HepG2 (cell line): ENCODE data around the gene NPHP4. TPM values are rescaled to one million over a fixed set of nuclear protein-coding genes. Genes with fewer than 3 reads are reported as not detected.

ENCODE experiments used
- ADNP ChIP-seq: sonication (generic); formaldehyde crosslinking; IDR thresholded peaks from 2 replicates; pipeline ENCODE4 v1.4.0; 2020; ENCODE audit warnings: missing genetic modification reagents
- ATM ChIP-seq: fragments of 450-650 bp; IDR thresholded peaks from 2 replicates; pipeline ENCODE4 v1.7.1; 2017; ENCODE audit warnings: mild to moderate bottlenecking, borderline replicate concordance
- LCORL ChIP-seq, 2 experiments: fragments of 450-650 bp in 1 of 2; sonication (generic) in 1 of 2; formaldehyde crosslinking in 1 of 2; IDR thresholded peaks; 2 replicates each; pipeline versions ENCODE4 v1.5.0 to v1.6.1; 2017 to 2020; ENCODE audit warnings: antibody characterized with exemption in 1 of 2, missing genetic modification reagents in 1 of 2
- NFE2 ChIP-seq: sonication (generic); formaldehyde crosslinking; IDR thresholded peaks from 2 replicates; pipeline ENCODE4 v1.4.0; 2020; ENCODE audit warnings: missing genetic modification reagents
- NFIB ChIP-seq: sonication (generic); formaldehyde crosslinking; IDR thresholded peaks from 2 replicates; pipeline ENCODE4 v1.9.0; 2021; ENCODE audit warnings: missing genetic modification reagents, mild to moderate bottlenecking, borderline replicate concordance
- SIN3B ChIP-seq: fragments of 150-350 bp; IDR thresholded peaks from 2 replicates; pipeline ENCODE4 v1.6.1; 2014; ENCODE audit warnings: low read length
- SMARCE1 ChIP-seq: fragments of 450-650 bp; IDR thresholded peaks from 2 replicates; pipeline ENCODE4 v1.6.1; 2017; ENCODE audit warnings: borderline replicate concordance
- SRF ChIP-seq: IDR thresholded peaks from 2 replicates; pipeline ENCODE4 v1.6.1; 2011; ENCODE audit warnings: mild to moderate bottlenecking, low read depth, low read length, moderate library complexity
- ZEB1 ChIP-seq: IDR thresholded peaks from 2 replicates; pipeline ENCODE4 v1.6.1; 2012; ENCODE audit warnings: mild to moderate bottlenecking, low read depth, inconsistent platforms; ENCODE audit not compliant: insufficient replicate concordance
- ZNF138 ChIP-seq: sonication (generic); formaldehyde crosslinking; IDR thresholded peaks from 2 replicates; pipeline ENCODE4 v1.5.0; 2020; ENCODE audit warnings: mild to moderate bottlenecking, low read depth, missing genetic modification reagents
- ZNF331 ChIP-seq: sonication (generic); formaldehyde crosslinking; IDR thresholded peaks from 2 replicates; pipeline ENCODE4 v1.4.0; 2020; ENCODE audit warnings: missing genetic modification reagents
- ZNF543 ChIP-seq: sonication (generic); formaldehyde crosslinking; IDR thresholded peaks from 2 replicates; pipeline ENCODE4 v1.4.0; 2020; ENCODE audit warnings: mild to moderate bottlenecking, missing genetic modification reagents
- ZNF891 ChIP-seq: sonication (generic); formaldehyde crosslinking; IDR thresholded peaks from 2 replicates; pipeline ENCODE4 v1.5.0; 2020; ENCODE audit warnings: mild to moderate bottlenecking, missing genetic modification reagents
- ZSCAN22 ChIP-seq: sonication (generic); formaldehyde crosslinking; IDR thresholded peaks from 2 replicates; pipeline ENCODE4 v1.4.0; 2020; ENCODE audit warnings: mild to moderate bottlenecking, missing genetic modification reagents
- polyA plus RNA-seq, 8 experiments: library from polyadenylated mRNA; depleted of rRNA in 3 of 8; stranded (reverse) in 7 of 8; unstranded in 1 of 8; fragments of >200 nt; fragmentation: Illumina TruSeq in 4 of 8; extraction: Trizol in 4 of 8; gene quantifications; 2 replicates each; pipeline versions ENCODE4 v1.2.1 to v1.2.3, GENCODE V29; 2011 to 2016; ENCODE audit warnings: low read depth in 4 of 8, missing spikeins in 1 of 8, mixed read lengths in 1 of 8; ENCODE audit not compliant: insufficient read depth in 1 of 8
- total RNA-seq, 5 experiments: library from RNA; depleted of rRNA; stranded (reverse); fragments of >200 nt; fragmentation: Illumina TruSeq; extraction: Trizol; gene quantifications; 2 replicates each; pipeline ENCODE4 v1.2.3, GENCODE V29; 2016; ENCODE audit warnings: low read depth in 1 of 5
- TF ChIP-seq, protein P1 (sequence below): sonication (generic); IDR thresholded peaks from 2 replicates; pipeline ENCODE4 v1.6.1; 2016; ENCODE audit warnings: low read depth, borderline replicate concordance
- TF ChIP-seq, protein P2 (sequence below), 2 experiments: fragments of 450-650 bp in 1 of 2; sonication (generic) in 1 of 2; formaldehyde crosslinking in 1 of 2; IDR thresholded peaks; 2 replicates each; pipeline versions ENCODE4 v1.6.1 to v1.8.0; 2016 to 2022; ENCODE audit warnings: antibody characterized with exemption in 1 of 2, mild to moderate bottlenecking in 1 of 2, missing genetic modification reagents in 1 of 2
- TF ChIP-seq, protein P3 (sequence below): sonication (generic); formaldehyde crosslinking; IDR thresholded peaks from 2 replicates; pipeline ENCODE4 v1.5.0; 2020; ENCODE audit warnings: mild to moderate bottlenecking, missing genetic modification reagents, borderline replicate concordance

NPHP4 gene
- total and polyA plus RNA-seq, 2 of the 13 experiments (the other 11 are each of a cell fraction or from before 2014, with no cell fraction given) = 4.4 to 6.8 TPM

GRCh38 chr1:6026095-6026809, 34.0 kb upstream of the NPHP4 start (continued):
- TF ChIP-seq ADNP (CRISPR knock-in tag) (no peak), NFE2 (CRISPR knock-in tag) (no peak), ZNF891 (CRISPR knock-in tag) (peak; percentile 22; the same call in 1 of the 2 replicates), NFIB (CRISPR knock-in tag) (no peak), ZNF138 (CRISPR knock-in tag) (no peak), SRF (no peak), ATM (no peak), ZSCAN22 (CRISPR knock-in tag) (no peak), ZNF543 (CRISPR knock-in tag) (no peak), ZNF331 (CRISPR knock-in tag) (peak; percentile 76; the same call in 1 of the 2 replicates), SIN3B (no peak), ZEB1 (no peak), LCORL (IDR thresholded peaks at IDR 0.05) (no peak), LCORL (CRISPR knock-in tag; IDR thresholded peaks at IDR 0.05) (no peak), SMARCE1 (no peak)
- TF ChIP-seq, protein P1, sequence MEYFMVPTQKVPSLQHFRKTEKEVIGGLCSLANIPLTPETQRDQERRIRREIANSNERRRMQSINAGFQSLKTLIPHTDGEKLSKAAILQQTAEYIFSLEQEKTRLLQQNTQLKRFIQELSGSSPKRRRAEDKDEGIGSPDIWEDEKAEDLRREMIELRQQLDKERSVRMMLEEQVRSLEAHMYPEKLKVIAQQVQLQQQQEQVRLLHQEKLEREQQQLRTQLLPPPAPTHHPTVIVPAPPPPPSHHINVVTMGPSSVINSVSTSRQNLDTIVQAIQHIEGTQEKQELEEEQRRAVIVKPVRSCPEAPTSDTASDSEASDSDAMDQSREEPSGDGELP = peak; percentile 67; the same call in 1 of the 2 replicates
- TF ChIP-seq, protein P2, sequence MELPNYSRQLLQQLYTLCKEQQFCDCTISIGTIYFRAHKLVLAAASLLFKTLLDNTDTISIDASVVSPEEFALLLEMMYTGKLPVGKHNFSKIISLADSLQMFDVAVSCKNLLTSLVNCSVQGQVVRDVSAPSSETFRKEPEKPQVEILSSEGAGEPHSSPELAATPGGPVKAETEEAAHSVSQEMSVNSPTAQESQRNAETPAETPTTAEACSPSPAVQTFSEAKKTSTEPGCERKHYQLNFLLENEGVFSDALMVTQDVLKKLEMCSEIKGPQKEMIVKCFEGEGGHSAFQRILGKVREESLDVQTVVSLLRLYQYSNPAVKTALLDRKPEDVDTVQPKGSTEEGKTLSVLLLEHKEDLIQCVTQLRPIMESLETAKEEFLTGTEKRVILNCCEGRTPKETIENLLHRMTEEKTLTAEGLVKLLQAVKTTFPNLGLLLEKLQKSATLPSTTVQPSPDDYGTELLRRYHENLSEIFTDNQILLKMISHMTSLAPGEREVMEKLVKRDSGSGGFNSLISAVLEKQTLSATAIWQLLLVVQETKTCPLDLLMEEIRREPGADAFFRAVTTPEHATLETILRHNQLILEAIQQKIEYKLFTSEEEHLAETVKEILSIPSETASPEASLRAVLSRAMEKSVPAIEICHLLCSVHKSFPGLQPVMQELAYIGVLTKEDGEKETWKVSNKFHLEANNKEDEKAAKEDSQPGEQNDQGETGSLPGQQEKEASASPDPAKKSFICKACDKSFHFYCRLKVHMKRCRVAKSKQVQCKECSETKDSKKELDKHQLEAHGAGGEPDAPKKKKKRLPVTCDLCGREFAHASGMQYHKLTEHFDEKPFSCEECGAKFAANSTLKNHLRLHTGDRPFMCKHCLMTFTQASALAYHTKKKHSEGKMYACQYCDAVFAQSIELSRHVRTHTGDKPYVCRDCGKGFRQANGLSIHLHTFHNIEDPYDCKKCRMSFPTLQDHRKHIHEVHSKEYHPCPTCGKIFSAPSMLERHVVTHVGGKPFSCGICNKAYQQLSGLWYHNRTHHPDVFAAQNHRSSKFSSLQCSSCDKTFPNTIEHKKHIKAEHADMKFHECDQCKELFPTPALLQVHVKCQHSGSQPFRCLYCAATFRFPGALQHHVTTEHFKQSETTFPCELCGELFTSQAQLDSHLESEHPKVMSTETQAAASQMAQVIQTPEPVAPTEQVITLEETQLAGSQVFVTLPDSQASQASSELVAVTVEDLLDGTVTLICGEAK (IDR thresholded peaks at IDR 0.05) = no peak
- TF ChIP-seq, protein P2 (CRISPR knock-in tag; IDR thresholded peaks at IDR 0.05) = peak; percentile 75; the same call in 1 of the 2 replicates
- TF ChIP-seq, protein P3, sequence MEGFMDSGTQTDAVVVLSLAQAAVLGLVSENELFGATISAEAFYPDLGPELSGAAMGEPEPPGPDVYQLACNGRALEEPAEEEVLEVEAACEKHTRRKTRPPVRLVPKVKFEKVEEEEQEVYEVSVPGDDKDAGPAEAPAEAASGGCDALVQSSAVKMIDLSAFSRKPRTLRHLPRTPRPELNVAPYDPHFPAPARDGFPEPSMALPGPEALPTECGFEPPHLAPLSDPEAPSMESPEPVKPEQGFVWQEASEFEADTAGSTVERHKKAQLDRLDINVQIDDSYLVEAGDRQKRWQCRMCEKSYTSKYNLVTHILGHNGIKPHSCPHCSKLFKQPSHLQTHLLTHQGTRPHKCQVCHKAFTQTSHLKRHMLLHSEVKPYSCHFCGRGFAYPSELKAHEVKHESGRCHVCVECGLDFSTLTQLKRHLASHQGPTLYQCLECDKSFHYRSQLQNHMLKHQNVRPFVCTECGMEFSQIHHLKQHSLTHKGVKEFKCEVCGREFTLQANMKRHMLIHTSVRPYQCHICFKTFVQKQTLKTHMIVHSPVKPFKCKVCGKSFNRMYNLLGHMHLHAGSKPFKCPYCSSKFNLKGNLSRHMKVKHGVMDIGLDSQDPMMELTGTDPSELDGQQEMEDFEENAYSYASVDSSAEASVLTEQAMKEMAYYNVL (CRISPR knock-in tag) = no peak
